NCI-H82 treated with DMSO at 0.1 percent for 48 hours (cell line): ENCODE data around the gene SLC39A12.
A peak's percentile ranks its signal among the peaks of the same experiment; 100 is the strongest.

Experiments used
- DNase-seq: peaks from one replicate; lab custom pipeline; 2025; ENCODE audit not compliant: unreplicated experiment; lab: John Stamatoyannopoulos, UW

SLC39A12 gene

GRCh38 chr10:17961551-17962422 is 10.1 kb downstream of the SLC39A12 start:
- DNase-seq = no peak

DNA sequence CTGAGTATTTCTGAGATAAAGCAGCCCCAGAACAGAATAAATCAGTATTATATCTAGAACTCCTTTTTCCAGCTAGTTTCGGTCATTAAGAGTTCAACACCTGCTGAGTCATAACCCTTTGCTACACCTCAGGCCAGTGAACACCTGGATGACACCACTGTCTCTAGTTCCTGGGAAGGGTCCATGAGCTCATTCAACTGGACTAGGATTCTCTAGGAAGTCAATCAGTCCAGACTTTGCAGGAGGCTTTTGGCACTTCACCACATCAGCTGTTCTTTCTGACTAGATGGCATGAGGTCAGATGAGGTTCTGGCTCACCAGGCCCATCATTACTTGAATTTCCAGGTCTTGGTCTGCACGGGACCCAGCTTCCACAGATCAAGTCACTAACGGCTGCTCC is 11.7 kb downstream of the SLC39A12 start:
- DNase-seq = no peak

- no peak for DNase-seq
These were observed 14.0 kb downstream of the SLC39A12 start for GRCh38 chr10:17965649-17966235.

- DNase-seq = no peak
These were observed 22.8 kb downstream of the SLC39A12 start for GRCh38 chr10:17974505-17974904.

DNA sequence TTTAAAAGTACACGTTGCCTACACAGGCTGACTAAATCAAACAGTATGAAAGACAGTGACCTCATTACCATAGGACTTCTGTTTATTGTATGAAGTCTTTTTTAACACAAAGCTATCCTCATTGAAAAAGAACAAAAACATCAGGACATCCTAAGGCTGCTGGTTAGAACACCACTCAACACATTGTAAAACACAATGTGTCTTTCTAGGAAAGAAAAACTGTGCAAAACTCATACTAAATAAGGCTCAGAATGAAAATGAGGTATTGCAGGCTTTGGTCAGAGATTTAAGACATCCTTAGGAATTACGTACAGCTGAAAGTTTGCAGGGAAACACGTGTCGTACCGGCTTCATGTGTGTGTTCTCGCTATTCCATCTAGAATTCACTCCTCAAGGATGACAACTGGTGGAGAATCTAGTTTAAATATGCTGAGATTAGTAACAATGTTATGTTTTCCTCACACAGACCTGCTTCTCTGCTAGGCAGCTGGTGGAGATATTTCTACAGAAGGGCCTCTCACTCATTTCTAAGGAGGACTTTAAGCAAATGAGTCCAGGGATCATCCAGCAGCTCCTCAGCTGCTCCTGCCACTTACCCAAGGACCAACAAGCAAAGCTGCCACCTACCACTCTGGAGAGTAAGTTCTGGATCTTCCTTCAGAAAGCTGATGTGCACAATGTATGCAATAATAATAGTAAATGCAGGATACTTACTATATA is 29.3 kb downstream of the SLC39A12 start:
- DNase-seq = no peak

DNA sequence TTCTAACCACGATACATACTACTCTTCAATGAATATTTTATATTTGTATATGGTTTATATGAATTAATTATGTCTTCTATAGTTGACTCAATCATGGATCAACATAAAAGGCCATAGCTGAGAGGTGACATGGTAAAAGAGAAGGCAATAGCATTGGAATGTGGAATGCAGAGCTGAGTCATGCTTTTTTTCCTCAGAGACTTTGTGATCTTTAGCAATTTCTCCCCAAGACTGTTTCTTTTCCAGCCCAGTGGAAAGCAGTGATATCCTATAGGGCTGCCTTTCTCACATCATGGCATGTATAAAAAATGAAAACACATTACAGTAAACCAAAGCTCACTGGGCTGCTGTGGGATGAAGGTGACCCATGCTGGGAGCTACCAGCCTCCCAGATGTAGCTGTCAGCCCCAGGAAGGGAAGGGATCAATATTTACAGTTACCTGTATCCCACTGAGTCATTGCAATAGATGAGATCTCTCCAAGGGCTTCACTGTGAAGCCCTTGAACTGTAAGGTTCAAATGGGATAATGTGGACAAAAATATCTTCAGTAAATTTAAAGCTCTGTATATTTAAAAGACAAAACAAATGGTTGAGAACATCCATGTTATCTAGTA is 30.2 kb downstream of the SLC39A12 start:
- DNase-seq = no peak

- DNase-seq = no peak
These were observed 32.3 kb downstream of the SLC39A12 start for GRCh38 chr10:17984056-17984455.

- DNase-seq = no peak
These were observed 32.8 kb downstream of the SLC39A12 start for GRCh38 chr10:17984563-17984962.

DNA sequence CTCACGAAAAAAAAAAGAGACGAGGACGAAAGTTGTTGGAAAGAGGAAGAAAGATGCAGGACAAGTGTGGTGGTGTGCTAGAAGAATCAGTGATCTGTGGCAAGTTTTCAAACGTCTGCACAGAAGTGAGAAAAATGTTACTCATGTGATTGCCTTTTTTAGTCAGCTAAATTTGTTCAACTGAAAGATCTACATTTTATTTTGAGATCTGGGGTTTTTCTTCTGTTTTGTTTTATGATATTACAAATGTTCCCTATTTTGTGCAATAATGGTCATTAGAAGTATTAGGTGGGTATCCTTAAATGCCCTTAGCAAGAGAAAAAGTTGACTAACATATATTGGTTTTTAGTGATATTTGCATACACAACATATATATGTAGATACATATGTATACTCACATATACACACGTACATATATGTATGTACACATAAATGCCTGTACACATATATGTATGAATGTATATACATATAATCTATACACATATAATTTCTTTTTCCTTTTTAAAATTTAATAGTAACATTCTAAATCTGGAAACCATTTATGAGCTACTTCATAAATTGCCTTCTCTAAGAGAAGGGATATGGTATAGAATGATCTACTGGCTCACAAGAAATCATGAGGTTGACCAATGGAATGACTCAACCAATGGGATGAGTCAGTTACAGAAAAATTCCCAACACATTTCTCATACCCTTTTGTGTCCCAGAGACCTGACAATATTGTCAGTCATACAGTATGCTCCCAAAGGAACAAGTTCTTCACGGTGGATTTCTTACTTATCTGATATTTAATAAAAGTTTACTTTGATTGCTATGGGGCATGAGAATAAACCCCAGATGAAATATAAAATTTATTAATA is 38.4 kb downstream of the SLC39A12 start:
- no peak for DNase-seq

- no peak for DNase-seq
These were observed 40.5 kb downstream of the SLC39A12 start for GRCh38 chr10:17992266-17992665.

DNA sequence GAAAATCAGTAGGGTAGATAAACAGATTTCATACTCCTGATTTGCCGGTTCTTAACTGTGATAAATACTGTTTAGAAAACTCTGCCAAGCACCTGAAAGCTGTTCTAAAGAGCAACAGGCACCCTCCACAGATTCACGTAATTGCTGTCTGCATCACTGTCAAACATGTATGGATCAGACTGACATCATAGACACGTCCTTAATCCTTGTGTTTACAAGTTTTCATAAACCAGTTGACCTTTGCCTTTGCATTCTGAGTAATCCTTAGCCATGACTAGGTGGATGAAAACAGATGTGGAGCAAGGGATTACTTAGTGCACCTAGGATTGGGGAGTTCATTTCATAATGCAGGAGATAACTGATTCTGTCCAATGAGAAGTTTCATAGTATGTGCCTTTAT is 41.6 kb downstream of the SLC39A12 start:
- peak; percentile 34 for DNase-seq

GRCh38 chr10:18000601-18001000 is 48.9 kb downstream of the SLC39A12 start:
- no peak for DNase-seq

DNA sequence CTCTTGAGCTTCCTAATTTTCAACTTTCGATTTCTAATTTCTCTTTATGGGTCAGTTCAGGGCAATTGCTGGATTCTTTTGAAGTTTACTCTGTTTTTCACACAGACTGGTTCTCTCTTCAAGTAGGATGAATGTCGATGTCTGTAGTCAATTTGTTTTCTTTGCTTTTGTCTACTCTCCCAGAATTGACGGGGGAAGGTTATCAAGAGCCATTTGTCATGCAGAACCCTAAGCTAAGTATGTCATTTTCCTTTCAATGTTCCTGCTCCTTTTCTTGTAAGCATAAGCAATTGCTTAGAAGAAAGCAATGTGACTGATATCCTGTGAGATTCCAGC is 53.7 kb downstream of the SLC39A12 start:
- no peak for DNase-seq

- no peak for DNase-seq
These were observed 54.2 kb downstream of the SLC39A12 start for GRCh38 chr10:18005781-18006456.

DNA sequence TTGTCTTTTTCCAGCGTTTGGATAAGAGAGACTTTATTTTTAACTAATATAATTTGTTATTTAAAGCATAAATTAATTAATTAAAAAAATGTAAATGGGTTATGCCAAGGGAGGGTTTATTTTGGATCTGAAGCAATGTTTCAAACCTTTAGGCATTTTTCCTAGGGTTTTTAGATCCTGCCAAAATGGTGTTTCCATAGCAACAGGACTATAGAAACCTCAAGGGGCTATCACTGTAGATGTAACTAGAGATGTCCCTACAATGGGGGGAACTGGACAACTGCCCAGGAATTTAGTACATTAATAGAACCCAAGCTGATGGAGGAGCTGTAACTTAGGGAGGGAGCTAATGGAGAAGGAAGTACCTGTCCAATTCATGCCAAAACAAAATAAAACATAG is 57.3 kb downstream of the SLC39A12 start:
- DNase-seq = no peak

DNA sequence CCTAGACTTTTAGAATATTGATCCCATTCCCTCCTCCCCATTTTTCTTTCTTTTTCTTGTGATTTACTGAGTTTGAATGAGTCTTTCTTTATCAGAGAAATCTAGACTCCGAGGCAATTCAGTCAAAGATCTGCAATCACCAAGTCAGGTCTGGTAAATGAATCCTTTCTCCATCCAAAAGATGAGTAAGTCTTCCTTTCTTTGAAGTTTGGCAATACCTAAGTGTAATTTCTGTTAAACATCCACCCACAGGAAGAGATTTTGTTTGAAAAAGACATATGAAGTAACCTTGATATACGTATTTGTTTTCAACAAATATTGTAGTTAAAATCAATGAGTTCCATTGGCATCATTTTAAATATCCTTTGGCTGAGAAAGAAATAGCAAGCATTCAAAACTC is 58.3 kb downstream of the SLC39A12 start:
- DNase-seq = no peak

GRCh38 chr10:18020523-18020922 is 68.8 kb downstream of the SLC39A12 start:
- no peak for DNase-seq

- DNase-seq = no peak
These were observed 70.2 kb downstream of the SLC39A12 start for GRCh38 chr10:18021725-18022480.
